K562 (cell line): ENCODE measurements around the gene GADD45B. TPM values are rescaled to one million over a fixed set of nuclear protein-coding genes. Genes with fewer than 3 reads are reported as not detected.
A peak's percentile ranks its signal among the peaks of the same experiment; 100 is the strongest.

ENCODE experiments used
- ARNT ChIP-seq, 2 experiments: fragments of 450-650 bp; IDR thresholded peaks; 2 replicates each; pipeline ENCODE4 v1.6.1; 2016; ENCODE audit warnings: mild to moderate bottlenecking in 1 of 2
- KLF1 ChIP-seq: fragments of 450-650 bp; IDR thresholded peaks from 2 replicates; pipeline ENCODE4 v1.6.1; 2016; ENCODE audit warnings: missing genetic modification characterization, missing compliant biosample characterization
- MIER1 ChIP-seq: fragments of 450-650 bp; IDR thresholded peaks from 2 replicates; pipeline ENCODE4 v1.6.1; 2016; ENCODE audit warnings: antibody characterized with exemption, mild to moderate bottlenecking, low read depth
- NR3C1 ChIP-seq: sonication (generic); formaldehyde crosslinking; IDR thresholded peaks from 2 replicates; pipeline ENCODE4 v1.8.1; 2022; ENCODE audit warnings: missing genetic modification reagents
- PHF21A ChIP-seq: fragments of 450-650 bp; IDR thresholded peaks from 2 replicates; pipeline ENCODE4 v1.6.1; 2017; ENCODE audit warnings: low read depth, borderline replicate concordance
- SOX6 ChIP-seq: fragments of 450-650 bp; IDR thresholded peaks from 2 replicates; pipeline ENCODE4 v1.6.1; 2014; ENCODE audit warnings: mild to moderate bottlenecking
- SRF ChIP-seq, 2 experiments: fragments of 250-450, 450-650 bp in 1 of 2; sonication (Bioruptor Pico) in 1 of 2; sonication (generic) in 1 of 2; formaldehyde crosslinking; IDR thresholded peaks; 2 replicates each; pipeline versions ENCODE4 v1.5.0 to v1.5.1; 2020 to 2022; ENCODE audit warnings: mild to moderate bottlenecking in 1 of 2, missing genetic modification reagents in 1 of 2
- TFAP4 ChIP-seq: sonication (generic); formaldehyde crosslinking; IDR thresholded peaks from 2 replicates; pipeline ENCODE4 v1.8.0; 2022; ENCODE audit warnings: missing genetic modification reagents, mild to moderate bottlenecking, moderate library complexity, borderline replicate concordance
- ZFP30 ChIP-seq: fragments of 250-450 bp; sonication (Bioruptor Pico); IDR thresholded peaks from 2 replicates; pipeline ENCODE4 v1.8.0; 2022; ENCODE audit warnings: moderate library complexity, mild to moderate bottlenecking, inconsistent platforms, borderline replicate concordance
- ZNF696 ChIP-seq: fragments of 250-450 bp; sonication (Bioruptor Pico); conservative IDR thresholded peaks from 2 replicates; pipeline ENCODE4 v1.4.0; 2020; ENCODE audit warnings: mild to moderate bottlenecking, moderate library complexity
- polyA plus RNA-seq, 8 experiments: library from polyadenylated mRNA; depleted of rRNA in 4 of 8; stranded (reverse) in 5 of 8; unstranded in 3 of 8; fragments of >200 nt; fragmentation: Nextera tagmentation in 2 of 8; fragmentation: Illumina TruSeq in 1 of 8; extraction: Ambion mirVana in 2 of 8; extraction: Trizol in 1 of 8; gene quantifications; 2 replicates each; pipeline versions ENCODE4 v1.2.1 to v1.2.3, GENCODE V29; 2011 to 2014; ENCODE audit warnings: inconsistent platforms in 1 of 8, missing spikeins in 1 of 8
- total RNA-seq, 7 experiments: library from RNA; depleted of rRNA in 6 of 7; stranded (reverse); fragments of >200 nt in 6 of 7; fragmentation: Illumina TruSeq in 2 of 7; extraction: Trizol in 2 of 7; gene quantifications; 2 replicates each; pipeline versions ENCODE4 v1.2.1 to v1.2.3, GENCODE V29; 2011 to 2021; ENCODE audit warnings: low replicate concordance in 1 of 7
- TF ChIP-seq, protein P1 (sequence below): fragments of 250-450 bp; sonication (Bioruptor Pico); IDR thresholded peaks from 2 replicates; pipeline ENCODE4 v1.5.0; 2021
- TF ChIP-seq, protein P2 (sequence below): fragments of 200-600 bp; sonication (generic); IDR thresholded peaks from one replicate; pipeline ENCODE4 v1.6.1; 2012; ENCODE audit warnings: mild to moderate bottlenecking, low read depth, low read length, inconsistent platforms
- TF ChIP-seq, protein P3 (sequence below): sonication (generic); IDR thresholded peaks from 2 replicates; pipeline ENCODE4 v1.6.1; 2016

GADD45B gene
- total and polyA plus RNA-seq, 9 of the 15 experiments (the other 6 are each of a cell fraction or from before 2014, with no cell fraction given) = 0.06 to 4.1 (median 2.1) TPM

GRCh38 chr19:2427429-2428320 lies 48.3 kb upstream of the GADD45B start, which contains the start of gene TIMM13 (continued):
- TF ChIP-seq KLF1 (tag) (peak; percentile 83), SRF (CRISPR knock-in tag; IDR thresholded peaks at IDR 0.05) (no peak; a peak in 1 of 4 replicates), MIER1 (no peak; the same call in 1 of the 2 replicates), NR3C1 (CRISPR knock-in tag) (no peak), TFAP4 (CRISPR knock-in tag) (peak; percentile 83), ARNT (IDR thresholded peaks at IDR 0.05) (no peak), ZNF696 (no peak), ZFP30 (CRISPR knock-in tag) (no peak), PHF21A (no peak), SOX6 (no peak)
- TF ChIP-seq, protein P1, sequence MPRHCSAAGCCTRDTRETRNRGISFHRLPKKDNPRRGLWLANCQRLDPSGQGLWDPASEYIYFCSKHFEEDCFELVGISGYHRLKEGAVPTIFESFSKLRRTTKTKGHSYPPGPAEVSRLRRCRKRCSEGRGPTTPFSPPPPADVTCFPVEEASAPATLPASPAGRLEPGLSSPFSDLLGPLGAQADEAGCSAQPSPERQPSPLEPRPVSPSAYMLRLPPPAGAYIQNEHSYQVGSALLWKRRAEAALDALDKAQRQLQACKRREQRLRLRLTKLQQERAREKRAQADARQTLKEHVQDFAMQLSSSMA (CRISPR knock-in tag) = no peak
- TF ChIP-seq, protein P2, sequence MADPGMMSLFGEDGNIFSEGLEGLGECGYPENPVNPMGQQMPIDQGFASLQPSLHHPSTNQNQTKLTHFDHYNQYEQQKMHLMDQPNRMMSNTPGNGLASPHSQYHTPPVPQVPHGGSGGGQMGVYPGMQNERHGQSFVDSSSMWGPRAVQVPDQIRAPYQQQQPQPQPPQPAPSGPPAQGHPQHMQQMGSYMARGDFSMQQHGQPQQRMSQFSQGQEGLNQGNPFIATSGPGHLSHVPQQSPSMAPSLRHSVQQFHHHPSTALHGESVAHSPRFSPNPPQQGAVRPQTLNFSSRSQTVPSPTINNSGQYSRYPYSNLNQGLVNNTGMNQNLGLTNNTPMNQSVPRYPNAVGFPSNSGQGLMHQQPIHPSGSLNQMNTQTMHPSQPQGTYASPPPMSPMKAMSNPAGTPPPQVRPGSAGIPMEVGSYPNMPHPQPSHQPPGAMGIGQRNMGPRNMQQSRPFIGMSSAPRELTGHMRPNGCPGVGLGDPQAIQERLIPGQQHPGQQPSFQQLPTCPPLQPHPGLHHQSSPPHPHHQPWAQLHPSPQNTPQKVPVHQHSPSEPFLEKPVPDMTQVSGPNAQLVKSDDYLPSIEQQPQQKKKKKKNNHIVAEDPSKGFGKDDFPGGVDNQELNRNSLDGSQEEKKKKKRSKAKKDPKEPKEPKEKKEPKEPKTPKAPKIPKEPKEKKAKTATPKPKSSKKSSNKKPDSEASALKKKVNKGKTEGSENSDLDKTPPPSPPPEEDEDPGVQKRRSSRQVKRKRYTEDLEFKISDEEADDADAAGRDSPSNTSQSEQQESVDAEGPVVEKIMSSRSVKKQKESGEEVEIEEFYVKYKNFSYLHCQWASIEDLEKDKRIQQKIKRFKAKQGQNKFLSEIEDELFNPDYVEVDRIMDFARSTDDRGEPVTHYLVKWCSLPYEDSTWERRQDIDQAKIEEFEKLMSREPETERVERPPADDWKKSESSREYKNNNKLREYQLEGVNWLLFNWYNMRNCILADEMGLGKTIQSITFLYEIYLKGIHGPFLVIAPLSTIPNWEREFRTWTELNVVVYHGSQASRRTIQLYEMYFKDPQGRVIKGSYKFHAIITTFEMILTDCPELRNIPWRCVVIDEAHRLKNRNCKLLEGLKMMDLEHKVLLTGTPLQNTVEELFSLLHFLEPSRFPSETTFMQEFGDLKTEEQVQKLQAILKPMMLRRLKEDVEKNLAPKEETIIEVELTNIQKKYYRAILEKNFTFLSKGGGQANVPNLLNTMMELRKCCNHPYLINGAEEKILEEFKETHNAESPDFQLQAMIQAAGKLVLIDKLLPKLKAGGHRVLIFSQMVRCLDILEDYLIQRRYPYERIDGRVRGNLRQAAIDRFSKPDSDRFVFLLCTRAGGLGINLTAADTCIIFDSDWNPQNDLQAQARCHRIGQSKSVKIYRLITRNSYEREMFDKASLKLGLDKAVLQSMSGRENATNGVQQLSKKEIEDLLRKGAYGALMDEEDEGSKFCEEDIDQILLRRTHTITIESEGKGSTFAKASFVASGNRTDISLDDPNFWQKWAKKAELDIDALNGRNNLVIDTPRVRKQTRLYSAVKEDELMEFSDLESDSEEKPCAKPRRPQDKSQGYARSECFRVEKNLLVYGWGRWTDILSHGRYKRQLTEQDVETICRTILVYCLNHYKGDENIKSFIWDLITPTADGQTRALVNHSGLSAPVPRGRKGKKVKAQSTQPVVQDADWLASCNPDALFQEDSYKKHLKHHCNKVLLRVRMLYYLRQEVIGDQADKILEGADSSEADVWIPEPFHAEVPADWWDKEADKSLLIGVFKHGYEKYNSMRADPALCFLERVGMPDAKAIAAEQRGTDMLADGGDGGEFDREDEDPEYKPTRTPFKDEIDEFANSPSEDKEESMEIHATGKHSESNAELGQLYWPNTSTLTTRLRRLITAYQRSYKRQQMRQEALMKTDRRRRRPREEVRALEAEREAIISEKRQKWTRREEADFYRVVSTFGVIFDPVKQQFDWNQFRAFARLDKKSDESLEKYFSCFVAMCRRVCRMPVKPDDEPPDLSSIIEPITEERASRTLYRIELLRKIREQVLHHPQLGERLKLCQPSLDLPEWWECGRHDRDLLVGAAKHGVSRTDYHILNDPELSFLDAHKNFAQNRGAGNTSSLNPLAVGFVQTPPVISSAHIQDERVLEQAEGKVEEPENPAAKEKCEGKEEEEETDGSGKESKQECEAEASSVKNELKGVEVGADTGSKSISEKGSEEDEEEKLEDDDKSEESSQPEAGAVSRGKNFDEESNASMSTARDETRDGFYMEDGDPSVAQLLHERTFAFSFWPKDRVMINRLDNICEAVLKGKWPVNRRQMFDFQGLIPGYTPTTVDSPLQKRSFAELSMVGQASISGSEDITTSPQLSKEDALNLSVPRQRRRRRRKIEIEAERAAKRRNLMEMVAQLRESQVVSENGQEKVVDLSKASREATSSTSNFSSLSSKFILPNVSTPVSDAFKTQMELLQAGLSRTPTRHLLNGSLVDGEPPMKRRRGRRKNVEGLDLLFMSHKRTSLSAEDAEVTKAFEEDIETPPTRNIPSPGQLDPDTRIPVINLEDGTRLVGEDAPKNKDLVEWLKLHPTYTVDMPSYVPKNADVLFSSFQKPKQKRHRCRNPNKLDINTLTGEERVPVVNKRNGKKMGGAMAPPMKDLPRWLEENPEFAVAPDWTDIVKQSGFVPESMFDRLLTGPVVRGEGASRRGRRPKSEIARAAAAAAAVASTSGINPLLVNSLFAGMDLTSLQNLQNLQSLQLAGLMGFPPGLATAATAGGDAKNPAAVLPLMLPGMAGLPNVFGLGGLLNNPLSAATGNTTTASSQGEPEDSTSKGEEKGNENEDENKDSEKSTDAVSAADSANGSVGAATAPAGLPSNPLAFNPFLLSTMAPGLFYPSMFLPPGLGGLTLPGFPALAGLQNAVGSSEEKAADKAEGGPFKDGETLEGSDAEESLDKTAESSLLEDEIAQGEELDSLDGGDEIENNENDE = no peak
- TF ChIP-seq, protein P3, sequence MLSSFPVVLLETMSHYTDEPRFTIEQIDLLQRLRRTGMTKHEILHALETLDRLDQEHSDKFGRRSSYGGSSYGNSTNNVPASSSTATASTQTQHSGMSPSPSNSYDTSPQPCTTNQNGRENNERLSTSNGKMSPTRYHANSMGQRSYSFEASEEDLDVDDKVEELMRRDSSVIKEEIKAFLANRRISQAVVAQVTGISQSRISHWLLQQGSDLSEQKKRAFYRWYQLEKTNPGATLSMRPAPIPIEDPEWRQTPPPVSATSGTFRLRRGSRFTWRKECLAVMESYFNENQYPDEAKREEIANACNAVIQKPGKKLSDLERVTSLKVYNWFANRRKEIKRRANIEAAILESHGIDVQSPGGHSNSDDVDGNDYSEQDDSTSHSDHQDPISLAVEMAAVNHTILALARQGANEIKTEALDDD = no peak
